ENCODE measurements around the gene CADPS2.
"Not testable (repeated sequence)": the region's sequence is repeated elsewhere in the genome, so short reads cannot be mapped to it uniquely, and the experiment has no call there.

Gene CADPS2

DNA sequence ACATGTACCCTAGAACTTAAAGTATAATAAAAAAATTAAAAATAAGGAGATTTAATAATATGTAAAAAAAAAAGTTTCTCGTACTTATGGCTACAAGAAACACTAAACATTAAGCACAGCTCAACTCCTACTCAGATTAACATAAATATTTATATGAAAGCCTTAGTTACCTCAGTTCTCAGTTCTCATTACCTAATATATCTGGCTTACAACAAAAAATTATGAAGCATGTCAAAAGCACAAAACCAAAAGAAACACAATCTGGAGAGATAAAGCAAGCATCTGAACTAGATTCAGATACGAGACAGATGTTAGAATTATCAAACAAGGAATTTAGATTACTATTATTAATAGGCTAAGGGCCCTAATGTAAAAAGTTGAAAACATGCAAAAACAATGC lies 227.4 kb downstream of the CADPS2 start:
- no peak for DNase-seq

DNA sequence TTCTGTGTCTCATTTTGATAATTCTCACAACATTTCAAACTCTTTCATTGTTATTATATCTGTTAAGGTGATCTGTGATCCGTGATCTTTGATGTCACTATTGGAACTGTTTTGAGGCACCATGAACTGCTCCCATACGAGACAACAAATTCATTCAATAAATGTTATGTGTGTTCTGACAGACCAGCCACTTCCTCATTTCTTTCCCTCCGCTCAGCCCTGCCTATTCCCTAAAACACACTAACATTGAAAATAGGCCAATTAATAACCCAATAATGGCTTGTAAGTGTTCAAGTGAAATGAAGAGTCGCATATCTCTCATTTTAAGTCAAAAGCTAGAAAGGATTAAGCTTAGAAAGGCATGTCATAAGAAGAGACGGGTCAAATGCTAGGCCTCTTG lies 232.6 kb downstream of the CADPS2 start:
- DNase-seq = no peak

GRCh38 chr7:122652876-122653275 lies 233.4 kb downstream of the CADPS2 start:
- no peak for DNase-seq

GRCh38 chr7:122651451-122651850 lies 234.8 kb downstream of the CADPS2 start:
- no peak for DNase-seq

DNA sequence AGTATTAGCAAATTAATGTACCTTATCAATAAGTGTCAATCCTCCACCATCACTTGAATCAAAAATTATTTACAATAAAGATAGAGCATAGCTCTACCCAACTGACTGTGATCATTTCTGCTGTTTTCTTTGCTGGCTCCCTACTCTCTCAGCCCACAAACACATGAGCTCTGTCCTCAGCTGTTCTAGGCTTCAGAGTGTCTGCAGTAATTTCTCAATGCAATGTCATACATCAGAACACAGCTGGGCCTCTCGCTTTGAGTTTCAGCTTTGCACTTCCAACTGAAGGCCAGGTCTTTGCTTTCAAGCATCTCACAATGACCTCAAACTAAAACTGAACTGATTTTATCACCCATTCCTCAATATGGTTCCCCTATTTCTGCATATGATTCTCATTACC lies 243.0 kb downstream of the CADPS2 start:
- DNase-seq = no peak

- DNase-seq = no peak
Measured at GRCh38 chr7:122638459-122638858, 247.8 kb downstream of the CADPS2 start.

DNA sequence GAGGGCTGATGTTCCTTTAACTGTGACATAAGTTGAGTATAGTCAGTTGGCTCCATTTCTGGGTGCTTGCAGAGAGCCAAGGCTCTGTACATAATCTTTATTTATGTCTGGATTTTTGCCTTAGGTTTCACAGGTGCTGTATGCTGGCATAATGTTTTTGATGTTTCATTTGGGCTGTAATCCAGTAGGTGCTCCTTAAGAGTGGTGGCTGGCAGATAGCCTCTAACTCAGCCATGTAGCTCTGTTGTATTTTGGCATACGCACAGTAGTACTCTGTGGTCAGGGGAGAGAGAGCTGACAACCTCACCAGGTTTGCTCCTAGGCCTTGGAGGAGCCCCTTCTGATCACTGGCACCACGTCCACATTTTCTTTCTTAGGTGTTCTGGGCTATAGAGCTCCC lies 248.5 kb downstream of the CADPS2 start:
- no peak for DNase-seq

GRCh38 chr7:122635481-122635880 lies 250.8 kb downstream of the CADPS2 start:
- not testable (repeated sequence) for DNase-seq

- no peak for DNase-seq
Measured at GRCh38 chr7:122633472-122633871, 252.8 kb downstream of the CADPS2 start.

- no peak for DNase-seq
Measured at GRCh38 chr7:122632238-122632637, 254.0 kb downstream of the CADPS2 start.

DNA sequence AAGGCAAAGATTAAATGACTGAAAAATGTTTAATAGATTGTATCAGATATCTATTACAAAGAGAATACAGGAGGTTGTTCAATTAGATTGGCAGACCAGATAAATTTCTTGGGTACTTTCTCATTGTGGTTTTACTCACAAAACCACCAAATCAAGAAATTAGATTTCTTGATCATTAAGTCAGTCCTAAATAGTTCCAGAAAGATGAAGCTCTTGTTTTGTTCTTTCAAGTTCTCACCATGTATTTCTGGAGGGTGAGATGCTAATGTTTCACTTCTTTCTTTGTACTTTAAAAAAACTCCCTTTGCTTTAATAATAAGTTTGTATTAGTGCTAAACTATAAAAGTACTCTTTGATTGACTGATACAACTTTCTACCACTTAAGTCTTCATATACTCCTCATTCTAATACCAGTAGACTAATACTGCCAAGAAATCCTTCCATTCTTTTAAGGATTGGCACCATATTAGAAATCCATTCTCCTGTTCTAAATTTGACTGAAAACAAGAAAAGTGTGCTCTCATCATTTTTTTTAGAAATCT lies 256.8 kb downstream of the CADPS2 start:
- no peak for DNase-seq

DNA sequence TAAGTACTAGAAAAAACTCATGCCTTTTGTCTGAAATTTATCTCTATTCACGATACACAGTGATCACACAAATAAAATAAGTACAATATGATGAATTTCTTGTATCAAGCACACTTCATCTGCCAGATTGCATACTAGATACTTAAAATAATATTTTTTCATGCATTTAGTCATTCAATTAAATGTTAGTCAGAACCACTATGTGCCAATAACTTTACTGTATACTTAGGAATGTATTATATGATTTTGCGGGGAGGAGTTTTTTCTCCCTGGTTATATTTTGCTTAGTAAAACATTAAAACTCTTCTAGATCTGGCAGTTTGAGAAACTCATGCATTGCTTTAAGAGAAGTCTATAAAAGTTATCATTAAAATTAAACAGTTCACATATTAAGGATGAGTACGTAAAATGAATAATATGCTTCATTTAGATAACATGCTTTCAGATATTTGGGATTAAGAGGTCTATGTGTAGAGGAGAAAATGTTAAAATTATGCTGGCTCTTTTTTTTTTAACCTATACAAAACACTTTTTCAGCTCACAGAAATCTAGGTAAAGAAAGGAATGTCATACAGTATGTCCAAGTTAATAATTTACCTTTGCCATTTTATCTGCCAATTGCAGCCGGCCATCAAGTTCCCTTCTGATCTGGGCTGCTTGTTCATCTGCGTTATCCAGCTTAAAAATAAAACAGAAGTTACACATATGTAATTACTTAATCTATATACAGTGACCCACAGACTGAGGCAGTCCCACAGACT lies 257.4 kb downstream of the CADPS2 start:
- DNase-seq = no peak

GRCh38 chr7:122626785-122627184 lies 259.5 kb downstream of the CADPS2 start:
- no peak for DNase-seq

GRCh38 chr7:122622682-122623081 lies 263.6 kb downstream of the CADPS2 start:
- DNase-seq = no peak

DNA sequence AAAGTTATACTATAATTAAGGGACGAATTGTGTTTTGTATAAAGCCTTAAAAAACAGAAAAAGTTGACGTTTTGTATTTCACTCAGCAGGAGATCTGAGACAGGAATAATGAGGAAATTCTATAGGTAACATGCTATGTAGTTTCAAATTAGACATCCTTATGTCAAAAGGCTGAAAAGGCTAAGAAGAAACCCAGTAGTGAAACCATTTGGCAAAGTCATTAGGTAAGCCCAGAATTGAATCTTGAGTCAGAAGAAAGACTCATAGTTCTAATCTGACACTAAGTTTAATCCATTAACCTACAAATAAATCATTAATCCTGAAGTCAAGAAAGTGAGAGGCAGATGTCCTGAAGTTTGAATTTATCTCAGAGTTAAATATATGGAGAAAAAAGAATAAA lies 266.6 kb downstream of the CADPS2 start:
- no peak for DNase-seq

GRCh38 chr7:122618585-122619189 lies 267.6 kb downstream of the CADPS2 start:
- no peak for DNase-seq

- no peak for DNase-seq
Measured at GRCh38 chr7:122616951-122617350, 269.3 kb downstream of the CADPS2 start.

GRCh38 chr7:122605929-122606328 lies 280.3 kb downstream of the CADPS2 start:
- no peak for DNase-seq

DNA sequence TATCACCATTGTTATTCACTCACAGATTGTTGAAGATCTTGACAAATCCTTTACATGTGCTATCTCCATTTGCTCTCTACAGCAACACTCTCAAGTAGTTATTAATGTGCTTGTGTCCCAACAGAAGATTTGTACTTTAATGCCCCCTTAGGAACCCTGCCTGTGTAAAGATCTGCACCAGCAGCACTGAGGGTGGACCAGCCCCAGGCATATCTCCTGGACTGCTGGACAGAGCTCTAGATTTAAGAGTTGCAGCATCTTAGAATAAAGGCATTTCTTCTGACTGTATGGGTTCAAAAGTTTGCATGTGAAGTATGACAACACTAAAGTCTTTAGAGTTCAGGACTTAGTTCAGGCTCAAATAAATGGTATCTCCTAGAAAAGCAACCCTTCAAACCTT lies 282.0 kb downstream of the CADPS2 start:
- no peak for DNase-seq

GRCh38 chr7:122602800-122603199 lies 283.5 kb downstream of the CADPS2 start:
- no peak for DNase-seq

DNA sequence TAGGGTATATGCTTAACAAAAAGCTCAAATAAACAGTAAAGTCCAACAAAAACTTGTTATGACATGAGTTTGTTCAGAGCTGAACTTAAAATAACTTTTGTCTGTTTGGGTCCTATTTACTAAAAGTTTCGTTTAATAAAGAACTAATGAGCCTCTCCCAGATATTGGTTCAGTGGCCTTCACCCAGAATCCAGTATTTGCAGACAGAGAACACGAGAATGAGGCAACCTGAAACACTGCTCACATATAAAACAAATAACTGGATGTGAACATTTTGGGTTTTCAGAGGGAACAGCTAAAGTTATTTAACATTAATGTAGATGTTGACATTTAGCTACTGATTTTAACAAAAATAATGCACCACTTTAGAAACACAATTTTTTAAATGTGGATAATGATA lies 285.6 kb downstream of the CADPS2 start:
- DNase-seq = no peak

DNA sequence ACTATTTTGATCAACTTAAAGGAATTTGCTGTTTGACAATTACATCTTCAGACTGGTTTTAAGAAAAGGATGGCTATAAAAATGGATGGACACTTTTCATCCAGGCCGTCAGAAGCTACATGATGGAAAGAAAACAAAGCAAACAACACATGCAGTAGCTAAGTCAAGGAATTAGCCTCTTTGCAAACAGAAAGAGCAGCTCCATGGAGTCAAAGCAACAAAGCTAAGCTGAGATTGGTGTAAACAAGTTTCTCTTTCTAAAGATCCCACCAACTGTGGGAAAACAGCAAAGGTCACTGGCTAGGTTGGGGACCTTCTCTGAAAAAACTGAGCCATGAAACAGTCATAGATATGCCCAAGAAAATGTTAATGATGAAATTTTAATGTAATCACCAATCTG lies 286.2 kb downstream of the CADPS2 start:
- no peak for DNase-seq

GRCh38 chr7:122597277-122597676 lies 289.0 kb downstream of the CADPS2 start:
- no peak for DNase-seq

DNA sequence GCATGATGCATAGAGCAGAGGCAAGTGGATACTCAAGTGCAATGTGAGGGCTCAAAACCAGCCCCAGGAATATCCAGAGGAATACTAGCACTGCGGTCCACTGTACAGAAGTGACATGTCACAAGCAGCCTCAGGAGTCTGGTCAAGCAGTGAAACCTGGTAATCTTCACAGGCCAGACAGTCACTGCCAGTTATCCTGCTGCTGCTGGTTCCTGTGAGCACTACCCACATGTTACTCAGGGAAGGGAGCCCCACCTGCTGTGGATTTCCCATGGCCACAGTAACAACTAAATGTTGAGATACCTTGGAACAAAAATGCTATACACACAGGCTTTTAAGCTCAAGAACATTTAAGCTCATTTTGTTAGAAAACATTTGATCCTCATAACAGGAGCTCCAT lies 290.4 kb downstream of the CADPS2 start:
- no peak for DNase-seq

- DNase-seq = no peak
Measured at GRCh38 chr7:122588621-122589020, 297.6 kb downstream of the CADPS2 start.
